IMR-90 (cell line): ENCODE data around the gene TENM3. TPM values are rescaled to one million over a fixed set of nuclear protein-coding genes. Genes with fewer than 3 reads are reported as not detected.

Source experiments
- ATAC-seq: fragments of 200-7000 bp; cut with Tn5 transposase; 2 replicates; pipeline ENCODE4 v1.9.1; 2020; ENCODE audit warnings: low read depth, mild to moderate bottlenecking, moderate library complexity
- BruUV-seq: library from RNA; stranded (reverse); fragments of 400-500 nt; replicated peaks from 2 replicates; lab custom pipeline; 2021; lab: Mats Ljungman, UMichigan
- CTCF ChIA-PET: fragments of 300-600 bp; formaldehyde crosslinking; extraction: SDS; loops from one replicate; lab custom pipeline; 2021; ENCODE audit warnings: antibody characterized with exemption; lab: Yijun Ruan, JAX
- POLR2A ChIA-PET: fragments of 300-600 bp; sonication (Branson Sonifier 250); formaldehyde crosslinking; loops from one replicate; lab custom pipeline; 2022; ENCODE audit warnings: antibody characterized with exemption; ENCODE audit not compliant: unreplicated experiment; lab: Charles Lee
- DNase-seq: peaks from one replicate; pipeline ENCODE4 v3.0.0; 2013
- H2AFZ ChIP-seq: replicated peaks from 2 replicates; pipeline ENCODE3; 2013; ENCODE audit warnings: low read length, mild to moderate bottlenecking; ENCODE audit not compliant: poor library complexity
- H2AK5ac ChIP-seq: 2 replicates; pipeline ENCODE4 v1.6.1; 2013; ENCODE audit warnings: low read depth, low read length, inconsistent platforms
- H2AK9ac ChIP-seq: replicated peaks from 2 replicates; pipeline ENCODE3; 2013; ENCODE audit warnings: mild to moderate bottlenecking, low read depth, low read length, moderate library complexity; ENCODE audit not compliant: poor library complexity
- H2BK120ac ChIP-seq: 2 replicates; pipeline ENCODE4 v1.6.1; 2013; ENCODE audit warnings: low read depth, low read length, inconsistent platforms
- H2BK15ac ChIP-seq: 3 replicates; pipeline ENCODE4 v1.6.1; 2013; ENCODE audit warnings: low read depth, low read length, inconsistent platforms
- H2BK20ac ChIP-seq: 2 replicates; pipeline ENCODE4 v1.6.1; 2013; ENCODE audit warnings: low read depth, mild to moderate bottlenecking, inconsistent platforms, low read length, moderate library complexity
- H2BK5ac ChIP-seq: 2 replicates; pipeline ENCODE4 v1.6.1; 2013; ENCODE audit warnings: mild to moderate bottlenecking, low read depth, low read length, inconsistent platforms; ENCODE audit not compliant: poor library complexity, severe bottlenecking
- H3K14ac ChIP-seq: replicated peaks from 2 replicates; pipeline ENCODE4 v1.6.1; 2013; ENCODE audit warnings: low read depth, low read length, inconsistent platforms
- H3K18ac ChIP-seq: 2 replicates; pipeline ENCODE4 v1.6.1; 2013; ENCODE audit warnings: low read depth, low read length, control low read depth
- H3K23ac ChIP-seq: 2 replicates; pipeline ENCODE4 v1.6.1; 2013; ENCODE audit warnings: low read depth, low read length, inconsistent platforms
- H3K27ac ChIP-seq: 2 replicates; pipeline ENCODE4 v1.5.1; 2013; ENCODE audit warnings: mild to moderate bottlenecking, control low read depth, low read length; ENCODE audit not compliant: insufficient read depth
- H3K27me3 ChIP-seq: 2 replicates; pipeline ENCODE4 v1.6.1; 2013; ENCODE audit warnings: low read length; ENCODE audit not compliant: control insufficient read depth, insufficient read depth
- H3K36me3 ChIP-seq: 2 replicates; pipeline ENCODE4 v1.6.1; 2013; ENCODE audit warnings: low read length, mixed read lengths; ENCODE audit not compliant: control insufficient read depth, insufficient read depth
- H3K4ac ChIP-seq: 2 replicates; pipeline ENCODE4 v1.6.1; 2013; ENCODE audit warnings: low read depth, low read length, inconsistent platforms
- H3K4me1 ChIP-seq: 2 replicates; pipeline ENCODE4 v1.6.1; 2013; ENCODE audit warnings: low read length, mixed read lengths; ENCODE audit not compliant: control insufficient read depth, insufficient read depth
- H3K4me2 ChIP-seq: 2 replicates; pipeline ENCODE4 v1.6.1; 2013; ENCODE audit warnings: low read depth, mild to moderate bottlenecking, control low read depth, low read length, moderate library complexity
- H3K4me3 ChIP-seq: 2 replicates; pipeline ENCODE4 v1.5.1; 2013; ENCODE audit warnings: low read depth, mild to moderate bottlenecking, control low read depth, low read length, moderate library complexity; ENCODE audit not compliant: insufficient read depth
- H3K56ac ChIP-seq: 2 replicates; pipeline ENCODE4 v1.6.1; 2013; ENCODE audit warnings: low read length, inconsistent platforms; ENCODE audit not compliant: insufficient read depth; ENCODE audit errors: extremely low read depth
- H3K79me1 ChIP-seq, 2 experiments: 2 replicates each; pipeline ENCODE4 v1.6.1; 2013; ENCODE audit warnings: low read length in 2 of 2, inconsistent platforms in 1 of 2, low read depth in 1 of 2
- H3K9ac ChIP-seq: 2 replicates; pipeline ENCODE4 v1.6.1; 2013; ENCODE audit warnings: low read depth, low read length, control low read depth
- H3K9me1 ChIP-seq: 2 replicates; pipeline ENCODE4 v1.6.1; 2013; ENCODE audit warnings: low read length, inconsistent platforms; ENCODE audit not compliant: insufficient read depth
- H3K9me3 ChIP-seq: 2 replicates; pipeline ENCODE4 v1.6.1; 2013; ENCODE audit warnings: low read length; ENCODE audit not compliant: control insufficient read depth, insufficient read depth
- H4K20me1 ChIP-seq: 2 replicates; pipeline ENCODE4 v1.6.1; 2013; ENCODE audit warnings: low read length, inconsistent platforms; ENCODE audit not compliant: insufficient read depth
- H4K5ac ChIP-seq: 2 replicates; pipeline ENCODE4 v1.6.1; 2013; ENCODE audit warnings: mild to moderate bottlenecking, low read depth, low read length, control low read depth
- H4K8ac ChIP-seq, 2 experiments: 2 replicates each; pipeline ENCODE4 v1.6.1; 2013; ENCODE audit warnings: low read depth in 2 of 2, low read length in 2 of 2, control low read depth in 1 of 2, inconsistent platforms in 1 of 2
- H4K91ac ChIP-seq: 2 replicates; pipeline ENCODE4 v1.6.1; 2013; ENCODE audit warnings: low read depth, low read length, inconsistent platforms; ENCODE audit not compliant: insufficient read depth
- BHLHE40 ChIP-seq: fragments of 150-350 bp; IDR thresholded peaks from 2 replicates; pipeline ENCODE4 v1.6.1; 2016; ENCODE audit warnings: mild to moderate bottlenecking, low read depth, low read length
- CEBPB ChIP-seq: IDR thresholded peaks from 2 replicates; pipeline ENCODE4 v1.6.1; 2012; ENCODE audit warnings: low read depth, low read length, improper control_type of control experiment
- FOS ChIP-seq: fragments of 150-350 bp; IDR thresholded peaks from 2 replicates; pipeline ENCODE4 v1.6.1; 2016; ENCODE audit warnings: low read depth, low read length
- MAZ ChIP-seq: IDR thresholded peaks from 2 replicates; pipeline ENCODE4 v1.6.1; 2012; ENCODE audit warnings: low read depth, mild to moderate bottlenecking, low read length, improper control_type of control experiment, moderate library complexity, borderline replicate concordance
- MXI1 ChIP-seq: IDR thresholded peaks from 2 replicates; pipeline ENCODE4 v1.6.1; 2012; ENCODE audit warnings: low read depth, mild to moderate bottlenecking, low read length, moderate library complexity, borderline replicate concordance
- POLR2A ChIP-seq: IDR thresholded peaks from 2 replicates; pipeline ENCODE4 v1.6.1; 2012; ENCODE audit warnings: mild to moderate bottlenecking, low read depth, low read length
- RCOR1 ChIP-seq: IDR thresholded peaks from 2 replicates; pipeline ENCODE4 v1.6.1; 2012; ENCODE audit warnings: mild to moderate bottlenecking, low read length, improper control_type of control experiment; ENCODE audit not compliant: insufficient replicate concordance
- SMC3 ChIP-seq: fragments of 150-350 bp; IDR thresholded peaks from 2 replicates; pipeline ENCODE4 v1.6.1; 2016; ENCODE audit warnings: low read depth, mild to moderate bottlenecking, antibody characterized with exemption, low read length, moderate library complexity
- WGBS, 2 experiments: methylation state at CpG; one replicate each; pipeline versions ENCODE4 v1.1.5 to v1.1.7; 2013; ENCODE audit warnings: missing lambda C conversion rate in 2 of 2; ENCODE audit not compliant: insufficient read length in 1 of 2; ENCODE audit errors: extremely low coverage in 2 of 2; 5-methylcytosine and 5-hydroxymethylcytosine counted together
- dilution Hi-C: fragments of 300-500 bp; cut with HindIII; formaldehyde crosslinking; loops from one replicate; pipeline ENCODE4 v1.14.3; 2018; ENCODE audit warnings: low sequenced_read_pairs; ENCODE audit not compliant: unreplicated experiment
- in situ Hi-C: fragments of 300-500 bp; cut with MboI; formaldehyde crosslinking; loops from 3 replicates; pipeline ENCODE4 v1.14.3; 2019; ENCODE audit warnings: low sequenced_read_pairs, inconsistent platforms, mixed read lengths
- intact Hi-C: fragments of 100-400 bp; cut with micrococcal nuclease; formaldehyde crosslinking; loops from 2 replicates; pipeline ENCODE4 v1.10.0; 2022
- polyA plus RNA-seq, 3 experiments: library from polyadenylated mRNA; depleted of rRNA; stranded (reverse); fragments of >200 nt; gene quantifications; 2 replicates each; pipeline ENCODE4 v1.2.3, GENCODE V29; 2012; ENCODE audit warnings: low replicate concordance in 1 of 3
- total RNA-seq: library from RNA; depleted of rRNA; stranded (reverse); fragments of >200 nt; gene quantifications from 2 replicates; pipeline ENCODE4 v1.2.3, GENCODE V29; 2012
- TF ChIP-seq, protein P1 (sequence below): conservative IDR thresholded peaks from 2 replicates; pipeline ENCODE4 v1.5.1; 2012; ENCODE audit warnings: mild to moderate bottlenecking, low read depth, low read length, improper control_type of control experiment

The TENM3 gene
- total and polyA plus RNA-seq, 2 of the 4 experiments (the other 2 are of a cell fraction) = 29.9 to 173 TPM

DNA sequence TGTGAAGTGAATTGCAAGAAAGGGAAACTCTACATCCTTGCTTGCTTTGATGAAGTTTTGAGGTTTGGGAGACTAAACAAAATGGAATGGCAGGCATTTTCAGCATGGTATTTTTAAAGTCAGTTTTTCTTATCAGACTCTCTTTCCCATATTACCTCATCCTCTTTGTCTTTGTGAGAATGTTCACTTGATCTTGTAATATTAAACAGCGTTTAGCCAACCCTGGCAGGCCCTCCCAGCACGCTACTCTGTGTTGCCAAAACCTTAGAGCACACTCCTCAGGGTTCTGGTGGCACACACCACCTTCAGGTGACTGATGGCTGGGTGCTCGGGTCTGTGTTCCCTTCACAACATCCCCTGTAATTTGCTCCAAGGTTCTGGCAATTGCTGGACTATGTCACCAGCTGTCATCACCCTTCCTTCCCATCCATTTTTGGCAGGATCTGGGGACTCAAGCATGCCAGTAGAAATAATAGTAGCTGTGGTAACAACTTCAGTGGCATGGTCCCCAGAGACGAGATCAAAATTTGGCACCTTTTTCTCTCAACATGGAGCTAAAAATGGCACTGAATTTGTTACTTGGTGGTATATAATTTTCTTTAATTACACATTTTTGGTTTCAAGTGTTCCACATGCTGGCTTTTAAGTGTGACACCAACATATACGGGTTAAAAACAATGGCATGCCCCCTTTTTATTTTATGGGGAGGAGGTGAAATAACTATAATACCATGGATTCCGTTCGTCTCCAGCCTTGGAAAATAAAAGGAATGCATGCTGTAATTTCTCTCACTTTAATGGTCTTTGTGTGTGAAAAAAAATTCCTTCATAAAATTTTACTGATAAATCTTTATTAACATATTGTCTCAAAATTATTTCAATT lies 400.8 kb downstream of the TENM3 start:
- Histone ChIP-seq H3K9me1 (peaks cover 2% of the 10 kb centered on the region; the same call in 1 of the 2 replicates), H3K4me2 (peak overlapping the region; percentile 75), H2AK9ac (peak overlapping the region; percentile 74), H2BK120ac (peak overlapping the region; percentile 98), H3K36me3 (no peaks in the 10 kb centered on the region), H3K79me1 (0 out of 4 replicates have a peak, but pooled peaks cover 0 to 13% of the 10 kb centered on the region in 2 experiments), H4K5ac (peak overlapping the region; percentile 56), H3K27ac (peak overlapping the region; percentile 67), H3K56ac (peak overlapping the region; percentile 29; the same call in 1 of the 2 replicates), H3K4me3 (no peak overlapping the region), H3K27me3 (no peaks in the 10 kb centered on the region), H3K18ac (peak overlapping the region; percentile 40), H2BK15ac (peak overlapping the region; percentile 37; the same call in 2 of the 3 replicates), H4K20me1 (no peaks in the 10 kb centered on the region), H3K4me1 (peaks cover 5% of the 10 kb centered on the region), H3K14ac (peak overlapping the region; percentile 81), H4K91ac (peak overlapping the region; percentile 95), H3K9me3 (peaks cover 7% of the 10 kb centered on the region; the same call in 1 of the 2 replicates), H2BK20ac (peak overlapping the region; percentile 98), H2BK5ac (peak overlapping the region; percentile 98), H3K4ac (peak overlapping the region; percentile 96), H3K9ac (peak overlapping the region; percentile 25), H2AFZ (peak overlapping the region; percentile 85), H4K8ac (peak overlapping the region; percentile 22 to 71), H2AK5ac (peak overlapping the region; percentile 35; the same call in 1 of the 2 replicates), H3K23ac (peak overlapping the region; percentile 90)
- DNase-seq (peak; percentile 94), ATAC-seq (peak; percentile 90)
- CTCF ChIA-PET = no interaction called here
- WGBS, 2 experiments = 30% methylated on average over 2 of the region's 7 CpGs; no CpG with 5 or more reads in 1 of the 2 experiments
- POLR2A ChIA-PET = no interaction called here
- no TSS peak for BruUV-seq
- in situ Hi-C loops = no loop called here
- dilution Hi-C loops = no loop called here
- intact Hi-C loops = loop anchor here (1.0 to 5.0 kb wide), 3 partner anchors 39 to 162 kb away; no protein-coding TSS in a partner anchor
- 0 out of 2 replicates have a peak, but pooled peaks have one; percentile 8 for TF ChIP-seq POLR2A
- TF ChIP-seq, protein P1, sequence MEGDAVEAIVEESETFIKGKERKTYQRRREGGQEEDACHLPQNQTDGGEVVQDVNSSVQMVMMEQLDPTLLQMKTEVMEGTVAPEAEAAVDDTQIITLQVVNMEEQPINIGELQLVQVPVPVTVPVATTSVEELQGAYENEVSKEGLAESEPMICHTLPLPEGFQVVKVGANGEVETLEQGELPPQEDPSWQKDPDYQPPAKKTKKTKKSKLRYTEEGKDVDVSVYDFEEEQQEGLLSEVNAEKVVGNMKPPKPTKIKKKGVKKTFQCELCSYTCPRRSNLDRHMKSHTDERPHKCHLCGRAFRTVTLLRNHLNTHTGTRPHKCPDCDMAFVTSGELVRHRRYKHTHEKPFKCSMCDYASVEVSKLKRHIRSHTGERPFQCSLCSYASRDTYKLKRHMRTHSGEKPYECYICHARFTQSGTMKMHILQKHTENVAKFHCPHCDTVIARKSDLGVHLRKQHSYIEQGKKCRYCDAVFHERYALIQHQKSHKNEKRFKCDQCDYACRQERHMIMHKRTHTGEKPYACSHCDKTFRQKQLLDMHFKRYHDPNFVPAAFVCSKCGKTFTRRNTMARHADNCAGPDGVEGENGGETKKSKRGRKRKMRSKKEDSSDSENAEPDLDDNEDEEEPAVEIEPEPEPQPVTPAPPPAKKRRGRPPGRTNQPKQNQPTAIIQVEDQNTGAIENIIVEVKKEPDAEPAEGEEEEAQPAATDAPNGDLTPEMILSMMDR = 0 out of 2 replicates have a peak, but pooled peaks have one; percentile 12
- TF ChIP-seq MAZ = no peak
- peak; percentile 70 for TF ChIP-seq CEBPB
- no peak for TF ChIP-seq SMC3
- TF ChIP-seq BHLHE40 = peak; percentile 62; the same call in 1 of the 2 replicates
- peak; percentile 30 for TF ChIP-seq RCOR1
- peak; percentile 21; the same call in 1 of the 2 replicates for TF ChIP-seq FOS
- no peak for TF ChIP-seq MXI1
